GM12891 (cell line): ENCODE measurements around the gene CTNND2.

Source experiments
- PAX5 ChIP-seq: IDR thresholded peaks from 2 replicates; pipeline ENCODE4 v1.6.1; 2011; ENCODE audit warnings: low read length, moderate library complexity, mild to moderate bottlenecking; ENCODE audit not compliant: insufficient read depth, severe bottlenecking
- POLR2A ChIP-seq: IDR thresholded peaks from 2 replicates; pipeline ENCODE4 v1.6.1; 2011; ENCODE audit warnings: low read depth, low read length, control low read depth
- POLR2AphosphoS5 ChIP-seq: IDR thresholded peaks from 2 replicates; pipeline ENCODE4 v1.6.1; 2011; ENCODE audit warnings: low read depth, low read length, control low read depth
- SPI1 ChIP-seq: IDR thresholded peaks from 2 replicates; pipeline ENCODE4 v1.6.1; 2011; ENCODE audit warnings: low read depth, low read length, control low read depth
- TAF1 ChIP-seq: IDR thresholded peaks from 2 replicates; pipeline ENCODE4 v1.6.1; 2011; ENCODE audit warnings: low read depth, low read length, control low read depth

DNA sequence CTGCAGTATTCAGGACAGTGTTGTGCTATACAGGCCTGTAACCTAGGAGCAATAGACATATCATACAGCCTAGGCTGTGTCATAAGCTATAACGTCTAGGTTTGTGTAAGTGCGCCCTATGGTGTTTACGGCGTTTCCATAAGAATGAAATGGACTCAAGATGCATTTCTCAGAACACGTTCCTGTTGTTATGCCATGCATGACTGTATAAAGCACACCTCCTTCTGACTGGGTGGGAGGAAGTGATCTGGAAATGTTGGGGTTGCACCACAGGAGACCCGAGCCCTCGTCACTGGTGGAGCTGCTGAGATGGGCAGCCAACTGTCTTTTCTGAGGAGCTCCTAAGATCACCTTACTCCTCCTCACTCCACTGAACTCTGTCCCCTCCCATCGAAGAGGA, 751.9 kb downstream of the CTNND2 start:
- TF ChIP-seq POLR2A, result no peak
- TF ChIP-seq SPI1, result no peak
- TF ChIP-seq PAX5, result no peak
- no peak for TF ChIP-seq POLR2AphosphoS5
- no peak for TF ChIP-seq TAF1
